Small intestine (tissue), 7 donors: ENCODE measurements around the gene SREBF1. TPM values are rescaled to one million over a fixed set of nuclear protein-coding genes. Genes with fewer than 3 reads are reported as not detected.

Source experiments
- DNase-seq, 2 donors: peaks; one replicate each; pipeline versions ENCODE4 v3.0.0 to v3.0.0-alpha.2; 2013
- FAIRE-seq: peaks from 2 replicates; lab custom pipeline; 2012; peaks lifted over from hg19 to GRCh38; lab: Jason Lieb, UNC
- H3K27ac ChIP-seq, 3 donors: one replicate each; pipeline ENCODE4 v1.5.1; 2013; ENCODE audit warnings: low read length in 2 of 3, mild to moderate bottlenecking in 2 of 3, control low read depth in 1 of 3, inconsistent platforms in 1 of 3, low read depth in 1 of 3, moderate library complexity in 1 of 3
- H3K27me3 ChIP-seq, 3 donors: one replicate each; pipeline ENCODE4 v1.6.1; 2013; ENCODE audit warnings: low read length in 3 of 3, inconsistent platforms in 1 of 3; ENCODE audit not compliant: control insufficient read depth in 3 of 3, insufficient read depth in 3 of 3
- H3K36me3 ChIP-seq, 3 donors: one replicate each; pipeline ENCODE4 v1.6.1; 2013; ENCODE audit warnings: low read length in 3 of 3, inconsistent platforms in 1 of 3, low read depth in 1 of 3, mild to moderate bottlenecking in 1 of 3, moderate library complexity in 1 of 3; ENCODE audit not compliant: control insufficient read depth in 3 of 3, insufficient read depth in 2 of 3
- H3K4me1 ChIP-seq, 3 donors: one replicate each; pipeline ENCODE4 v1.6.1; 2013; ENCODE audit warnings: low read length in 2 of 3, inconsistent platforms in 1 of 3, low read depth in 1 of 3, mild to moderate bottlenecking in 1 of 3, moderate library complexity in 1 of 3; ENCODE audit not compliant: control insufficient read depth in 3 of 3, insufficient read depth in 2 of 3
- H3K4me3 ChIP-seq, 3 donors: one replicate each; pipeline ENCODE4 v1.5.1; 2013; ENCODE audit warnings: low read length in 3 of 3, control low read depth in 1 of 3, inconsistent platforms in 1 of 3, low read depth in 1 of 3, mild to moderate bottlenecking in 1 of 3, moderate library complexity in 1 of 3
- H3K9me3 ChIP-seq, 2 donors: one replicate each; pipeline ENCODE4 v1.6.1; 2013; ENCODE audit warnings: low read depth in 1 of 2, low read length in 1 of 2; ENCODE audit not compliant: control insufficient read depth in 2 of 2, insufficient read depth in 1 of 2
- WGBS, 3 donors: extraction: QIAGEN DNeasy Blood & Tissue Kit; methylation state at CpG; one replicate each; pipeline ENCODE4 v1.1.7; 2013; 5-methylcytosine and 5-hydroxymethylcytosine counted together
- polyA plus RNA-seq, 4 donors: library from polyadenylated mRNA; stranded (reverse) in 3 of 4; unstranded in 1 of 4; fragments of 200-250 nt in 3 of 4; fragments of 120-200 nt in 1 of 4; gene quantifications; one replicate each; pipeline versions ENCODE4 v1.2.1 to v1.2.3, GENCODE V29; 2013
- donor health status: healthy with polysubstance abuse.
- donor health status: control.
- donor health status: control.
- donor health status: Bipolar disorder and iron deficiency.
- donor health status: healthy.

SREBF1 gene
- polyA plus RNA-seq, 4 donors: 71.6 to 155 (median 105) TPM

DNA sequence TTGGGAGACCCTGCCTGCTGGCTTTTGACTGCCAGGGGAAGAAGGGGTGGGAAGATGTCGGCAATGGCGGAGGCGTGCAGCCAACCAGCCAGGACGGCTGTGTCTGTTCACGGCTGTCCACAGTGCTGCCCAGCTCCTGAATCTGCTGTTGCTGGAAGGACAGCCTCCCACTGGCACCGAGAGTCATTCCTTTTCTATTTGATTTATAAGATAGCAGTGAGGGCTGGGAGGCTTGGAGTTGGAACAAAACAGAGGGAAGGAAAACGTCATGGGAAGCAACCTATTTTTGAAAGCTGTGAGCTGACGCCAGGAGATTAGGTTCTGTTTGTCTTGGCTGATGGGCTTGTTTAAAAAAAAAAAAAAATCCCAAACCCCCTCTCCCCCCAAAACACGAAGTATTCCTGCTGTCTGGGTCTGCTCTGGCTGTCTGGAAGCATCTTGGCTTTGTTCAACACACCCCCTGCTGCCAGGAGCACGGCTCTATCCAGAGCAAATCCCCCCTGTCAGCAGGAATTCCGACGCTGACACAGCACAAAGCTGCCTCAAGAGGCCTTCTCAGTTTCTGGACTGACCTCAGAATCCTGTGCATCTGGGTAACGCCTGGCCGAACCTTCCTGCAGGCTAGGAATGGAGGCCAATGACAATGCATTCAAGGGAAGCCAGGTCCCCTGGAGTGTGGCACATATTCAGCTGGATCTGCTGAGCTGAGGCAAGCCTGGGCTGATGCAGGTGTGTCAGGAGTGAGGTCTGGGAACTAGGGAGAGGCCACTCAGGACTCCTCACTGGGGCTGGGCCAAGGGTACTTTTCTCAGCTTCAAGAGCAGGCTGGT, 41.0 kb upstream of the SREBF1 start:
- Histone ChIP-seq H3K36me3 (peaks cover 5 to 76% (median 13%) of the 10 kb centered on the region in 3 donors), H3K9me3 (no peaks in the 10 kb centered on the region), H3K4me1 (peaks cover 0 to 11% (median 0%) of the 10 kb centered on the region in 3 donors), H3K4me3 (no peak overlapping the region), H3K27me3 (no peaks in the 10 kb centered on the region), H3K27ac (peak overlapping the region in 2 of 3 donors; percentile 66 to 75)
- WGBS, 3 donors: 50 to 81% (median 62%) methylated on average over 14 of the region's 14 CpGs
- DNase-seq: peak in 1 of 2 donors; percentile 43
- no peak for FAIRE-seq

GRCh38 chr17:17876959-17877528, 40.3 kb upstream of the SREBF1 start:
- Histone ChIP-seq H3K4me3 (no peak overlapping the region), H3K9me3 (no peaks in the 10 kb centered on the region), H3K27me3 (no peaks in the 10 kb centered on the region), H3K36me3 (peaks cover 2 to 73% (median 11%) of the 10 kb centered on the region in 3 donors), H3K27ac (peak overlapping the region in 2 of 3 donors; percentile 66 to 75), H3K4me1 (peaks cover 0 to 11% (median 0%) of the 10 kb centered on the region in 3 donors)
- FAIRE-seq: no peak
- DNase-seq: peak in 1 of 2 donors; percentile 35
- WGBS, 3 donors: 63 to 94% (median 83%) methylated on average over 6 of the region's 6 CpGs

DNA sequence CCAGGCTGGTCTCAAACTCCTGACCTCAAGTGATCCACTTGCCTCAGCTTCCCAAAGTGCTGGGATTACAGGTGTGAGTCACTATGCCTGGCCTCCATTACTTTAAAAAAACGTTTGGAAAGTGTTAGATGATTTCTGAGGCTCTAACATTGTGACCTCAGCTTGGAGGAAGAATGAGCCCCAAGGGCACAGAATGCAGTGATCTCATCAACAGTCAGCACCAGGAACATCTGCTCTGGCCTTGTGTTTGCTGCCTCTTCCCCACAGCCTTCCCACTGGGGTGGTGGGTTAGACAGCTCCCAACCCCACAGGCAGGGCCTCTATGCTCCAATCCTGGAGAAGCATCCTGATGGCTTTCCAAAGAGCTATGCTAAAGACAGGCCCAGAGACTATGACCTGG, 37.7 kb upstream of the SREBF1 start:
- Histone ChIP-seq H3K4me3 (no peak overlapping the region), H3K27me3 (no peaks in the 10 kb centered on the region), H3K36me3 (peaks cover 2 to 52% (median 10%) of the 10 kb centered on the region in 3 donors), H3K9me3 (no peaks in the 10 kb centered on the region), H3K4me1 (peaks cover 0 to 11% (median 0%) of the 10 kb centered on the region in 3 donors), H3K27ac (no peak overlapping the region)
- 39 to 67% (median 41%) methylated on average over 1 of the region's 1 CpG for WGBS, 3 donors
- DNase-seq (no peak), FAIRE-seq (no peak)

DNA sequence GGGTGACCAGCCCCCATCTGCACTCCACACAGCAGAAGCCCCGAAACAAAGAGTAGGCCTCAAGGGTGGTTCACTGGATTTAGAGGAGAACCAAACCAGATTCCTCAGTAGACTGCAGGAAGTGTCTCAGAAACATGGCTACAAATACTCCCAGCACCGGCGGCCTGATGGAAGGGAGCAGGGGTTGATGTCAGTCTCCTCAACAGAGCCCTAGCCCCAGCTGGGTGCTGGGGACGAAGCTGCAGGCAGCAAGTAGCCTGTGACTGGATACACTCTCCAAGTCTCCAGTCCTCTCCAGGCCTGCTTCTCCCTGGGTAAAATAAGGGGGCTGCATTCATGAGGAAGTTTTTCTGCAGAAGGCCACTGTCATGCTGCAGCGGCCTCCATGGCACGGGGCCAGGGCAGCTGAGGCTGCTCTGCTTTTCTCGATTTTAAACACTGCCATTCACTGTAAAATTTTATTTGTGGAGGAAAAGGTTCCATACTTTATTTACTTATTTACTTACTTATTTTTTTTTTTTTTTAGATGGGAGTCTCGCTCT, 36.7 kb upstream of the SREBF1 start:
- peaks cover 0 to 18% (median 0%) of the 10 kb centered on the region in 3 donors for H3K4me1 ChIP-seq
- no peak for DNase-seq
- H3K9me3 ChIP-seq: no peaks in the 10 kb centered on the region
- no peak overlapping the region for H3K4me3 ChIP-seq
- peaks cover 2 to 44% (median 9%) of the 10 kb centered on the region in 3 donors for H3K36me3 ChIP-seq
- FAIRE-seq: no peak
- 82 to 90% (median 85%) methylated on average over 8 of the region's 8 CpGs for WGBS, 3 donors
- H3K27ac ChIP-seq: peak overlapping the region in 1 of 3 donors; percentile 24
- no peaks in the 10 kb centered on the region for H3K27me3 ChIP-seq

DNA sequence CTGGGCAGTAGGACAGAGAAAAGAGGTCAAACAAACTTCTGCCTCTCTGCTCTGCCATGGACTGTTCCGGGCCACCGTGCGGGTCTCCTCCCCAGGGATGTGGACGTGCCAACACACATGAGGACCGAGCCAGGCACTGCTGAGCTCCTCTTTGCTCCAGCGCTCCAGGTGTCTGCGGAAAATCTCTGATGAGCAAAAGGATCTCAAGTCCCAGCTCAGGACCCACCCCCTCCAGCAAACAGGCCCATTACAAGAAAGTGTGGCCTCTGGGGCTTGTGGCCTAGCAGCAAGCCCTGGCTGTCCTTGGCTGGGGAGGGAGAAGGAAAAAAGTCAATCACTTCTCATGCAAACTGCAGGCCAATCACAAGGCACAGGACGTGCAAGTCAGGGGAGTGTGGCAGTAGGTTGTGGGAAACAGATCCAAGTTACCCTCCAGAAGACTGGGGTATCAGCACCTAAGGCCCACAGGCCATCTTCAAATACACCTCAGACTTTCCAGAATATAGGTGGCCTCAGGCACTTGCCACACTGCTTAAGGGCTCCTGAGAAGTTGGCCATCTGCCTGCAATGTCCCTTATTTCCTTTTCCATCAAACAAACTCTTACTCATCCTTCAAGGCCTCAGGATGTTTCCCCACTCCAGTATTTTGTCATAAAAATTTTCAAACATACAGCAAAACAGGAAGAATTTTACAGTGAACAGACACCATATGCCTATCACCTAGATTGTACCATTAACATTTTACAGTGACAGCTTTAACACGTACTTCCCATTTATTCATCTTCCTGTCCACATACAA, 36.0 kb upstream of the SREBF1 start:
- peaks cover 0 to 19% (median 0%) of the 10 kb centered on the region in 3 donors for H3K4me1 ChIP-seq
- H3K4me3 ChIP-seq: no peak overlapping the region
- H3K27ac ChIP-seq: no peak overlapping the region
- no peaks in the 10 kb centered on the region for H3K9me3 ChIP-seq
- FAIRE-seq: no peak
- DNase-seq: no peak
- H3K27me3 ChIP-seq: no peaks in the 10 kb centered on the region
- peaks cover 2 to 43% (median 8%) of the 10 kb centered on the region in 3 donors for H3K36me3 ChIP-seq
- WGBS, 3 donors: 84 to 97% (median 95%) methylated on average over 9 of the region's 9 CpGs

DNA sequence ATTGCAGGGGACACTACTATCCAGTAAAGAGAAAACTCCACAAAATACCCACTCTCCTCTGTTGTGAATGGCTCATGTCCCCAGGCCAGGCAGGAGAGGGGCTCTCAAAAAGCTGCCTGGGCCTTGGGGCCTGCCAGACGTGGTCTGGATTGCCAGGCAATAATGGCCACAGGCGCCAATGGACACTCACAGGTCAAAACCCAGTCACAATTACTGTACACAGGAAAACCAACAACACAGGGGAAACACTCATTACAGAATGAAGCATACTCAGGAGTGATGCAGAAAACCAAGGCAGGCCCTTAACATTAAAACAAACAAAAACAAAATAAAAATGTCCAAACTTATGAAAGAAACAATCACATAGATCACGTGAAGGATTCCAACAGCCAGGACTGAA, 35.1 kb upstream of the SREBF1 start:
- DNase-seq (no peak), FAIRE-seq (no peak)
- H3K4me3 ChIP-seq: no peak overlapping the region
- no peaks in the 10 kb centered on the region for H3K9me3 ChIP-seq
- H3K36me3 ChIP-seq: peaks cover 2 to 43% (median 12%) of the 10 kb centered on the region in 3 donors
- peaks cover 0 to 15% (median 0%) of the 10 kb centered on the region in 3 donors for H3K4me1 ChIP-seq
- no peak overlapping the region for H3K27ac ChIP-seq
- H3K27me3 ChIP-seq: no peaks in the 10 kb centered on the region
- WGBS, 3 donors: 81 to 93% (median 92%) methylated on average over 3 of the region's 3 CpGs

GRCh38 chr17:17870247-17870646, 33.5 kb upstream of the SREBF1 start:
- peak overlapping the region in 1 of 3 donors; percentile 2 for H3K27ac ChIP-seq

More at GRCh38 chr17:17870247-17870646, 33.5 kb upstream of the SREBF1 start:
- no peak overlapping the region for H3K4me3 ChIP-seq
- FAIRE-seq (no peak), DNase-seq (no peak)
- no peaks in the 10 kb centered on the region for H3K9me3 ChIP-seq
- H3K27me3 ChIP-seq: no peaks in the 10 kb centered on the region
- peaks cover 2 to 44% (median 8%) of the 10 kb centered on the region in 3 donors for H3K36me3 ChIP-seq
- H3K4me1 ChIP-seq: peaks cover 0 to 13% (median 0%) of the 10 kb centered on the region in 3 donors
- 85 to 90% (median 87%) methylated on average over 6 of the region's 6 CpGs for WGBS, 3 donors
